ENCODE measurements around the gene CST2. TPM values are rescaled to one million over a fixed set of nuclear protein-coding genes. Genes with fewer than 3 reads are reported as not detected.

The CST2 gene
- total RNA-seq, 1 experiment from 2014 or later, result not detected

- TF ChIP-seq POLR2AphosphoS5 (IDR thresholded peaks at IDR 0.05; ENCODE audit: low read depth, low read length) (no peak), CTCF (IDR thresholded peaks at IDR 0.05) (no peak), SIN3A (IDR thresholded peaks at IDR 0.05; ENCODE audit: borderline replicate concordance, insufficient read depth, low read depth, low read length) (no peak), REST (IDR thresholded peaks at IDR 0.05; ENCODE audit: insufficient read depth in 1 of 2, low read depth in 2 of 2, low read length in 1 of 2) (no peak), TCF7L2 (IDR thresholded peaks at IDR 0.05; ENCODE audit: low read depth, low read length) (no peak)
- CTCF ChIA-PET, result no interaction called here
- BruUV-seq (replicated peaks), result no TSS peak
- Histone ChIP-seq H3K4me1 (ENCODE audit: control insufficient read depth, insufficient read depth, low read length) (no peaks in the 10 kb centered on the region), H3K27me3 (ENCODE audit: control insufficient read depth, insufficient read depth, low read length) (no peaks in the 10 kb centered on the region), H3K36me3 (ENCODE audit: control insufficient read depth, insufficient read depth, low read length) (no peaks in the 10 kb centered on the region), H3K4me3 (ENCODE audit: low read depth in 2 of 2, low read length in 2 of 2) (no peak overlapping the region), H3K9me3 (ENCODE audit: control insufficient read depth, insufficient read depth, low read depth, low read length) (no peaks in the 10 kb centered on the region), H3K27ac (ENCODE audit: low read length) (no peak overlapping the region)
- POLR2A ChIA-PET, result no interaction called here
- DNase-seq (ENCODE audit: low read depth, low spot score) (no peak), ATAC-seq (no peak)
- intact Hi-C loops (cut with micrococcal nuclease; ENCODE audit: unreplicated experiment) (no loop called here), in situ Hi-C loops (cut with HindIII; ENCODE audit: low pct_unique_long_range_greater_than_20kb, low sequenced_read_pairs) (no loop called here)
Observed at GRCh38 chr20:23794065-23794464, 32.5 kb downstream of the CST2 start.

GRCh38 chr20:23783447-23783846 lies 43.1 kb downstream of the CST2 start:
- no TSS peak for BruUV-seq (replicated peaks)
- no peak for ATAC-seq
- intact Hi-C loops (cut with micrococcal nuclease; ENCODE audit: unreplicated experiment), result no loop called here
- Histone ChIP-seq H3K4me1 (ENCODE audit: control insufficient read depth, insufficient read depth, low read length) (no peaks in the 10 kb centered on the region), H3K27ac (ENCODE audit: low read length) (no peak overlapping the region), H3K27me3 (ENCODE audit: control insufficient read depth, insufficient read depth, low read length) (no peaks in the 10 kb centered on the region), H3K4me3 (ENCODE audit: low read depth in 2 of 2, low read length in 2 of 2) (no peak overlapping the region), H3K9me3 (ENCODE audit: control insufficient read depth, insufficient read depth, low read depth, low read length) (no peaks in the 10 kb centered on the region), H3K36me3 (ENCODE audit: control insufficient read depth, insufficient read depth, low read length) (no peaks in the 10 kb centered on the region)
- TF ChIP-seq TCF7L2 (IDR thresholded peaks at IDR 0.05; ENCODE audit: low read depth, low read length) (no peak), REST (IDR thresholded peaks at IDR 0.05; ENCODE audit: insufficient read depth in 1 of 2, low read depth in 2 of 2, low read length in 1 of 2) (no peak), CTCF (IDR thresholded peaks at IDR 0.05) (no peak), POLR2AphosphoS5 (IDR thresholded peaks at IDR 0.05; ENCODE audit: low read depth, low read length) (no peak), SIN3A (IDR thresholded peaks at IDR 0.05; ENCODE audit: borderline replicate concordance, insufficient read depth, low read depth, low read length) (no peak)
- in situ Hi-C loops (cut with HindIII; ENCODE audit: low pct_unique_long_range_greater_than_20kb, low sequenced_read_pairs), result no loop called here
- POLR2A ChIA-PET, result no interaction called here
- CTCF ChIA-PET, result no interaction called here
- no peak for DNase-seq (ENCODE audit: low read depth, low spot score)

All from Panc1 (cell line).